Endothelial cell of umbilical vein (primary cell): ENCODE data around the gene MRO. TPM values are rescaled to one million over a fixed set of nuclear protein-coding genes. Genes with fewer than 3 reads are reported as not detected.

Experiments
- BruUV-seq: library from RNA; stranded (reverse); fragments of 400-500 nt; replicated peaks from 2 replicates; lab custom pipeline; 2021; lab: Mats Ljungman, UMichigan
- CTCF ChIA-PET: fragments of 300-600, 350-600 bp; sonication (Branson Sonifier 250); formaldehyde crosslinking; loops from one replicate; lab custom pipeline; 2021; ENCODE audit warnings: antibody characterized with exemption, inconsistent platforms; lab: Charles Lee
- POLR2A ChIA-PET: fragments of 300-600, 350-600 bp; sonication (Branson Sonifier 250); formaldehyde crosslinking; loops from one replicate; lab custom pipeline; 2021; ENCODE audit warnings: antibody characterized with exemption, inconsistent platforms; lab: Charles Lee
- DNase-seq: peaks from one replicate; pipeline ENCODE4 v3.0.0-alpha.2; 2011; ENCODE audit warnings: low read depth, low spot score
- FAIRE-seq: peaks from 2 replicates; lab custom pipeline; 2011; peaks lifted over from hg19 to GRCh38; lab: Jason Lieb, UNC
- H2AFZ ChIP-seq: 2 replicates; pipeline ENCODE4 v1.6.0; 2012; ENCODE audit warnings: low read depth, low read length, control low read depth, inconsistent platforms
- H3K27ac ChIP-seq: 2 replicates; pipeline ENCODE4 v1.5.1; 2011; ENCODE audit warnings: low read depth, mild to moderate bottlenecking, control low read depth, low read length, moderate library complexity; ENCODE audit not compliant: insufficient read depth
- H3K27me3 ChIP-seq, 2 experiments: 2 replicates each; pipeline versions ENCODE4 v1.6.0 to v1.6.1; 2011; ENCODE audit warnings: low read length in 2 of 2, mixed read lengths in 1 of 2; ENCODE audit not compliant: control insufficient read depth in 2 of 2, insufficient read depth in 2 of 2
- H3K36me3 ChIP-seq, 2 experiments: 2 replicates in 1 of 2; 3 replicates in 1 of 2; pipeline ENCODE4 v1.5.1; 2011; ENCODE audit warnings: low read length in 2 of 2, mild to moderate bottlenecking in 1 of 2, moderate library complexity in 1 of 2; ENCODE audit not compliant: control insufficient read depth in 2 of 2, insufficient read depth in 2 of 2; ENCODE audit errors: extremely low read depth in 1 of 2
- H3K4me1 ChIP-seq: 3 replicates; pipeline ENCODE4 v1.5.1; 2011; ENCODE audit warnings: mild to moderate bottlenecking, low read length; ENCODE audit not compliant: control insufficient read depth, insufficient read depth; ENCODE audit errors: extremely low read depth
- H3K4me2 ChIP-seq: 2 replicates; pipeline ENCODE4 v1.6.1; 2011; ENCODE audit warnings: low read length, control low read depth, mixed read lengths; ENCODE audit not compliant: insufficient read depth
- H3K4me3 ChIP-seq, 3 experiments: fragments of 200-600 bp in 1 of 3; sonication (generic), shearing (Covaris generic) in 1 of 3; replicated peaks in 1 of 3; 2 replicates each; pipeline ENCODE4 v1.5.1; 2011 to 2016; ENCODE audit warnings: control low read depth in 3 of 3, low read length in 3 of 3, mild to moderate bottlenecking in 2 of 3, inconsistent platforms in 1 of 3, low read depth in 1 of 3, moderate library complexity in 1 of 3; ENCODE audit not compliant: insufficient read depth in 1 of 3
- H3K79me2 ChIP-seq: 2 replicates; pipeline ENCODE4 v1.6.0; 2012; ENCODE audit warnings: low read length, inconsistent platforms; ENCODE audit not compliant: control insufficient read depth, insufficient read depth
- H3K9ac ChIP-seq: replicated peaks from 2 replicates; pipeline ENCODE3; 2011; ENCODE audit warnings: low read length, control low read depth; ENCODE audit not compliant: insufficient read depth; ENCODE audit errors: extremely low read depth
- H3K9me1 ChIP-seq: replicated peaks from 3 replicates; pipeline ENCODE4 v1.6.0; 2011; ENCODE audit warnings: mild to moderate bottlenecking, low read length; ENCODE audit not compliant: control insufficient read depth, insufficient read depth; ENCODE audit errors: extremely low read depth
- H3K9me3 ChIP-seq: replicated peaks from 2 replicates; pipeline ENCODE4 v1.5.1; 2012; ENCODE audit warnings: low read length, inconsistent platforms; ENCODE audit not compliant: control insufficient read depth, insufficient read depth
- H4K20me1 ChIP-seq: replicated peaks from 2 replicates; pipeline ENCODE3; 2011; ENCODE audit warnings: mild to moderate bottlenecking, low read length; ENCODE audit not compliant: control insufficient read depth, insufficient read depth; ENCODE audit errors: extremely low read depth
- CTCF ChIP-seq, 2 donors: IDR thresholded peaks; 1 replicate in 1 of 2; 2 replicates in 1 of 2; pipeline ENCODE4 v1.5.1; 2011; ENCODE audit warnings: low read length in 2 of 2, mild to moderate bottlenecking in 2 of 2, moderate library complexity in 2 of 2, control low read depth in 1 of 2, inconsistent platforms in 1 of 2, low read depth in 1 of 2; ENCODE audit not compliant: insufficient read depth in 1 of 2; ENCODE audit errors: extremely low read depth in 1 of 2
- EZH2 ChIP-seq: IDR thresholded peaks from 2 replicates; pipeline ENCODE4 v1.6.1; 2012; ENCODE audit warnings: borderline replicate concordance, low read depth, mild to moderate bottlenecking, moderate library complexity, low read length, inconsistent platforms; ENCODE audit not compliant: severe bottlenecking
- FOS ChIP-seq: IDR thresholded peaks from 2 replicates; pipeline ENCODE4 v1.6.1; 2011; ENCODE audit warnings: mild to moderate bottlenecking, low read length, moderate library complexity, borderline replicate concordance; ENCODE audit not compliant: insufficient read depth
- GATA2 ChIP-seq: IDR thresholded peaks from 2 replicates; pipeline ENCODE4 v1.7.0; 2011; ENCODE audit warnings: low read depth, mild to moderate bottlenecking, moderate library complexity, mixed read lengths, low read length; ENCODE audit not compliant: insufficient read length, insufficient read depth
- JUN ChIP-seq: IDR thresholded peaks from 2 replicates; pipeline ENCODE4 v1.6.1; 2011; ENCODE audit warnings: borderline replicate concordance, low read depth; ENCODE audit not compliant: insufficient read length, insufficient read depth
- MAX ChIP-seq: IDR thresholded peaks from 2 replicates; pipeline ENCODE4 v1.6.1; 2011; ENCODE audit not compliant: insufficient read depth, insufficient read length
- MYC ChIP-seq: IDR thresholded peaks from one replicate; pipeline ENCODE4 v1.6.1; 2011; ENCODE audit warnings: mild to moderate bottlenecking, low read depth, low read length
- POLR2A ChIP-seq: IDR thresholded peaks from 2 replicates; pipeline ENCODE4 v1.6.1; 2012; ENCODE audit warnings: low read depth, mild to moderate bottlenecking, control low read depth, low read length
- POLR2AphosphoS5 ChIP-seq: IDR thresholded peaks from 2 replicates; pipeline ENCODE4 v1.6.1; 2012; ENCODE audit warnings: low read depth, mild to moderate bottlenecking, control low read depth, low read length, moderate library complexity; ENCODE audit not compliant: insufficient read depth
- dilution Hi-C: fragments of 300-500 bp; cut with MboI; formaldehyde crosslinking; loops from one replicate; pipeline ENCODE4 v1.15.0; 2019; ENCODE audit warnings: low sequenced_read_pairs; ENCODE audit not compliant: extremely low pct_ligation_motif_present
- intact Hi-C: fragments of 100-400 bp; cut with micrococcal nuclease; formaldehyde crosslinking; loops from one replicate; pipeline ENCODE4 v1.10.0; 2022
- polyA plus RNA-seq, 4 experiments: library from polyadenylated mRNA; depleted of rRNA in 3 of 4; stranded (reverse) in 3 of 4; unstranded in 1 of 4; fragments of >200 nt; gene quantifications; 2 replicates each; pipeline versions ENCODE4 v1.2.1 to v1.2.3, GENCODE V29; 2011 to 2012; ENCODE audit warnings: missing spikeins in 1 of 4
- total RNA-seq: library from RNA; stranded (reverse); gene quantifications from 2 replicates; pipeline ENCODE4 v1.2.3, GENCODE V29; 2021

Gene MRO
- total and polyA plus RNA-seq, 2 donors (not counting 3 experiments of a cell fraction or from before 2014, with no cell fraction given), result not detected

- ChIA-PET CTCF (interaction anchor here (1.4 kb wide), 1 partner anchor 14 kb away, joined by 3 read pairs; no protein-coding TSS in a partner anchor), POLR2A (no interaction called here)
- H3K79me2 ChIP-seq, result no peaks in the 10 kb centered on the region
- dilution Hi-C loops (no loop called here), intact Hi-C loops (no loop called here)
- H3K9me3 ChIP-seq, result no peaks in the 10 kb centered on the region
- no peaks in the 10 kb centered on the region for H3K9me1 ChIP-seq
- FAIRE-seq (no peak), DNase-seq (no peak)
- no peak overlapping the region for H3K4me3 ChIP-seq
- TF ChIP-seq CTCF (IDR thresholded peaks at IDR 0.05; ENCODE audit: extremely low read depth in 1 of 2, insufficient read depth in 1 of 2, low read depth in 1 of 2, low read length in 2 of 2) (no peak), MAX (no peak), FOS (no peak), GATA2 (no peak), JUN (no peak), POLR2AphosphoS5 (no peak), POLR2A (no peak), MYC (no peak), EZH2 (no peak)
- BruUV-seq, result no TSS peak
- H3K27me3 ChIP-seq, result peaks cover 0 to 2% of the 10 kb centered on the region in 2 experiments
- no peak overlapping the region for H3K9ac ChIP-seq
- no peak overlapping the region for H2AFZ ChIP-seq
- H3K27ac ChIP-seq, result no peak overlapping the region
- H3K4me2 ChIP-seq, result no peak overlapping the region
- no peaks in the 10 kb centered on the region for H3K4me1 ChIP-seq
- no peaks in the 10 kb centered on the region for H3K36me3 ChIP-seq
- H4K20me1 ChIP-seq, result no peaks in the 10 kb centered on the region
These were observed 13.6 kb downstream of the MRO start for GRCh38 chr18:50806208-50806616.
